Skeletal muscle cell (primary cell): ENCODE data around the gene CAMK2N2.

Source experiments
- DNase-seq: peaks from one replicate; pipeline ENCODE4 v3.0.0-alpha.2; 2010; ENCODE audit warnings: low read depth
- H3K4me3 ChIP-seq: 2 replicates; pipeline ENCODE4 v1.5.1; 2011; ENCODE audit warnings: low read depth, mild to moderate bottlenecking, control low read depth, low read length, moderate library complexity

CAMK2N2 gene

DNA sequence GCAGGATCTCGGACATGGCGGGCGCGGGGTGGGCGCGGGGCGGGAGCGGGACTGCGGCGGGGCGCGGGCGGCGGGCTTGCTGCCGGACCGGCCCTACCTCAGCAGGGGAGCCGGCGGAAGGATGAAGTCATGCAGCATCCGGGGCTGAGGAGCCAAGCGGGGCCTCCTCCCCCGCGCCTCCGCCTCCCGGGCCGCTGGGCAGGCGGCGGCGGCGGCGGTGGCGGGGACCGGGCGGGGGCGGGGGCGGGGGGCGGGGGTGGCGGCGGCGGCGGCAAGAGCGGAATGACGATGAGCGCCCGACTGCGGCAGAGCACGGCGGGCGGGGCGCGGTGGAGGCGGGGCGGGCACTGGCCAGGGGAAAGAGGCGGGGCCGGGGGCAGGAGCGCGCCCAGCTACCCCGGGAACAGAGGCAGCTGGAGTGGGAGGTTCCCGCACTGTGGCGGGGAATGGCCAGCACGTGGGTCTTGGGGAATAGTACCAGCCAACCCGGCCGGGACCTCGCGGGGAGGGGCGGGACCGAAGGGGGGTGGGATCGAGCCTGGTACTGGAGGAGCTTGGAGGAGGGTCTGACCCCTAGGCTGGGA, at the start of gene CAMK2N2:
Gene CAMK2N2, minus strand, starts transcription at position 284 of the 584 bp plus-strand sequence. Its CDS starts 268 bp downstream, at position 16.
- H3K4me3 ChIP-seq = peak within 1 kb of the TSS; percentile 51
- DNase-seq = no peak

DNA sequence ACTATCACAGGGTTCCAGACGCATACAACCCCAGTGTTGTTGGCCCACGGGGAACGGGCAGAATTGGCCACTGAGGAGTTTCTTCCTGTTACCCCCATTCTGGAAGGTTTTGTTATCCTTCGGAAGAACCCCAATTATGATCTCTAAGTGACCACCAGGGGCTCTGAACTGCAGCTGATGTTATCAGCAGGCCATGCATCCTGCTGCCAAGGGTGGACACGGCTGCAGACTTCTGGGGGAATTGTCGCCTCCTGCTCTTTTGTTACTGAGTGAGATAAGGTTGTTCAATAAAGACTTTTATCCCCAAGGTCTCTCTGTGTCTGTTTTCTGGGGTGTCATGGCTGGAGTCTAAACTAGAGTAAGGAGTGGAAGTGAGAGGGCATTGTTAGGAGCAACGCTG, 47.4 kb upstream of the CAMK2N2 start:
- DNase-seq = no peak
- H3K4me3 ChIP-seq = no peak overlapping the region

GRCh38 chr3:184307915-184308314, 46.6 kb upstream of the CAMK2N2 start:
- H3K4me3 ChIP-seq = no peak overlapping the region
- no peak for DNase-seq

DNA sequence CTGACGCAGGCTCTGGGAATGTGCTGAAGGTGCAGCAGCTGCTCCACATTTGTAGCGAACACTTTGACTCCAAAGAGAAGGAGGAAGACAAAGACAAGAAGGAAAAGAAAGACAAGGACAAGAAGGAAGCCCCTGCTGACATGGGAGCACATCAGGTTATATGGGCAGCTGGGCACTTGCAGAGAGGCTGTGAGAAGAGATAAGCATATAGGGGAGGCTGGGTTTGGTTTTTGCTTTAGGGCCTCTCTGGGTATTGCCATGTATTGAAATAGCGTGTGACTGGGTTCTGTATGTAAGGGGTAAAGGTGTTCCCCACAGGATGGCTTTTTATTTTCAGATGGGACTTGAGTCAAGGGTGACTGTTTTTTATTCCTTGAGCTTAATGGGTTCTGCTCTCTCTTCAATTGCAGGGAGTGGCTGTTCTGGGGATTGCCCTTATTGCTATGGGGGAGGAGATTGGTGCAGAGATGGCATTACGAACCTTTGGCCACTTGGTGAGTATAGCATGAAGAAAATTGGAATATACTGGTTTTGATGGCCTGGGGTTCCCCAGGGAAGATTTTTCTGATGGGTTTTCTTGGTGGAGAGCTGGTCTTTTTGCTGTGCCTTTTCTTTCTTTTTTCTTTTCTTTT, 45.1 kb upstream of the CAMK2N2 start:
- no peak for DNase-seq

DNA sequence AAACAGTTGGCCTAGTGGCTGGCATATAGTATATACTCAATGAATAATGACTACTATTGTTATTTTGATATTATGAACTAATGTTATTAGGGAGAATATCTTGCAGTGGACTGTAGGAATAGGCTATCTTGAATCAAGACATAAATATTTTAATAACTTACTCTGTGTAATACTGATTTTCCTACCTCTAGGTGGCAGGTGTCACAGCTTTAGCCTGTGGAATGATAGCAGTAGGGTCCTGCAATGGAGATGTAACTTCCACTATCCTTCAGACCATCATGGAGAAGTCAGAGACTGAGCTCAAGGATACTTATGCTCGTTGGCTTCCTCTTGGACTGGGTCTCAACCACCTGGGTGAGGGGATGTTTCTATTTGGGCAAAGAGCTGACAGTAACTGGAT, 44.2 kb upstream of the CAMK2N2 start:
- no peak overlapping the region for H3K4me3 ChIP-seq
- no peak for DNase-seq

More for the DNA sequence above, 45.1 kb upstream of the CAMK2N2 start:
- H3K4me3 ChIP-seq = no peak overlapping the region

DNA sequence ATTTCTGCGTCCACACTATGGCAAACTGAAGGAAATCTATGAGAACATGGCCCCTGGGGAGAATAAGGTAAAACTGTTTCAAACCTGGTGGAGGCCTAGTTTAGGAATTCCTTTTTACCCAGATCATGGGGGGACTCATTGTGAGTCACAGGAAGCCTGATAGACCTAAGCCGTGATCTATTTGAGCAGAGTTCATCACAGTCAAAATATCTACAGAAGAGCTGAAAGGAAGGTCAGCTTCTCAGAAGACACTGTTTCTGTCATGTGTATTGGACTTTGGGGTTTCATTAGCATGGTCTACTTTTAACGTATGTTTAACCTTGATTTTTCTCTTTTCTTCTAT, 39.0 kb upstream of the CAMK2N2 start:
- peak overlapping the region; percentile 96 for H3K4me3 ChIP-seq
- DNase-seq = no peak

GRCh38 chr3:184299488-184300377, 38.4 kb upstream of the CAMK2N2 start:
- no peak for DNase-seq
- H3K4me3 ChIP-seq = peak overlapping the region; percentile 96

GRCh38 chr3:184298759-184299487, 37.6 kb upstream of the CAMK2N2 start, which contains the start of gene PSMD2:
PSMD2 (plus strand) TSS chr3:184299241; CDS start chr3:184299267, 26 bp downstream.
- H3K4me3 ChIP-seq = peak within 1 kb of the TSS; percentile 96
- peak; percentile 84 for DNase-seq

DNA sequence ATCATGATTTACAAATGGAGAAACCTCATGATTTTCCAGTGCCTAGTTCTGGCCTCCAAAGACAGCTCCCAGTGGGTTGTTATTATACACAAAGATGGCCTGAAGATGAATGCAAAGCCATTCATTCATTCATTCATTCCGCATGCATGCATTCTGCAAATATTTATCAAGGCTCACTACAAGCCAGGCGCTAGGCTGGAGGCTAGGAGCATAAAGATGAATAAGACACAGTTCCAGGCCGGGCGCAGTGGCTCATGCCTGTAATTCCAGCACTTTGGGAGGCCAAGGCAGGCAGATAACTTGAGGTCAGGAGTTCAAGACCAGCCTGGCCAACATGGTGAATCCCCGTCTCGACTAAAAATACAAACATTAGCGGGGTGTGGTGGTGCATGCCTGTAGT, 35.3 kb upstream of the CAMK2N2 start:
- no peak overlapping the region for H3K4me3 ChIP-seq
- DNase-seq = no peak

GRCh38 chr3:184295771-184296170, 34.4 kb upstream of the CAMK2N2 start:
- no peak for DNase-seq
- H3K4me3 ChIP-seq = no peak overlapping the region

- no peak for DNase-seq
- H3K4me3 ChIP-seq = no peak overlapping the region
These were observed 30.5 kb upstream of the CAMK2N2 start for GRCh38 chr3:184291738-184292445.

DNA sequence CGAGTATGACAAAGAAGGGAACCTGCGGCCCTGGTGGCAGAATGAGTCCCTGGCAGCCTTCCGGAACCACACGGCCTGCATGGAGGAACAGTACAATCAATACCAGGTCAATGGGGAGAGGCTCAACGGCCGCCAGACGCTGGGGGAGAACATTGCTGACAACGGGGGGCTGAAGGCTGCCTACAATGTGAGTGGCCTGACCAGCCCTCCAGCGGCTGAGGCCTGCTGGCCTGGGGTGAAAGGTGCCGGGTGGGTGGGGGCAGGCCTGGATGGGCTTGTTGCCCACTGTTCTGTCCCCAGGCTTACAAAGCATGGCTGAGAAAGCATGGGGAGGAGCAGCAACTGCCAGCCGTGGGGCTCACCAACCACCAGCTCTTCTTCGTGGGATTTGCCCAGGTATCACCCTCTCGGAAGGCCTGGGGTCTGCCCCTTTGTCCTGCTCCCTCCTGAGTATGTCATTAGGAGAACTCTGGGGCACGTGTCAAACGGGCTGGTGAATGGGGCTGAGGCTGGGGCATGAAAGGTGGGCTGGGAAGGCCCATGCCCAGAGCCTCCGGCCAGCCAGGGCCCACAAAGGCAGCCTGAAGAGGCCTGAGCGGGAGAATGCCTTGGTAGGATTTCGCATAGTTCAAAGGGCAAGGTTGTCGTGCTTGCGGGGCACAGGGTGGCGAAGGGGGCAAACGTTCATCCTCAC, 29.8 kb upstream of the CAMK2N2 start:
- no peak for DNase-seq
- H3K4me3 ChIP-seq = no peak overlapping the region

- no peak overlapping the region for H3K4me3 ChIP-seq
- DNase-seq = no peak
These were observed 29.0 kb upstream of the CAMK2N2 start for GRCh38 chr3:184290331-184290730.

DNA sequence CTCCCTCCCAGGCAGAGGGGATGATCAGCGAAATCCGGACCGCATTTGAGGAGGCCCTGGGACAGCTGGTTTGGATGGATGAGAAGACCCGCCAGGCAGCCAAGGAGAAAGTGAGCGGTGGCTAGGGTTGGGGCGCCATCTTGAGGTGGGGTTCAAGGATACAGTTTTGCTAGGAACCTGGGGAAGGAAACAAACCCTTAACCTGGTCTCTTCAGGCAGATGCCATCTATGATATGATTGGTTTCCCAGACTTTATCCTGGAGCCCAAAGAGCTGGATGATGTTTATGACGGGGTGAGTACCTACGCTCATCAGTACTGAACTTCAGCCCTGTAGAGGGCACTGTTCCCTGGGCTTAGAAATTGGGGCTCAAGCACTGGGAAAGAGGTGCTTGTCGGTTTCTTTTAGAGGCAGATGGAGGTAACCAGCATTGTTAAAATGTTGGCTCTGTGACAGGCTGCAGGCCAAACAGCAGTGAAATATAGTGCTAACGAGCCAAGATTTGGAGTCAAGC, 28.1 kb upstream of the CAMK2N2 start:
- H3K4me3 ChIP-seq = no peak overlapping the region
- peak; percentile 8 for DNase-seq

GRCh38 chr3:184284696-184285095, 23.3 kb upstream of the CAMK2N2 start:
- peak; percentile 42 for DNase-seq
- H3K4me3 ChIP-seq = no peak overlapping the region

DNA sequence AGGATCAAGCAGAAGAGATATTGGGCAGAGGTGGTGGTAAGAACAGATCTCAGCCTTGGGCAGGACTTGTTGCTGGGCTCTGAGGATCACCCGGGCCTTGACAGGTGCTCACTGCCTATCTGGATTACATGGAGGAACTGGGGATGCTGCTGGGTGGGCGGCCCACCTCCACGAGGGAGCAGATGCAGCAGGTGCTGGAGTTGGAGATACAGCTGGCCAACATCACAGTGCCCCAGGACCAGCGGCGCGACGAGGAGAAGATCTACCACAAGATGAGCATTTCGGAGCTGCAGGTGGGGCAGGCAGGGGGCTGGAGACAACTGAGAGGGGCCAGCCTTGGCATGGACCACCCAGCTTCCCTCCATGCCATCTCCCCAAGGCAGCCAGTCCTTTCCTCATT, 22.3 kb upstream of the CAMK2N2 start:
- H3K4me3 ChIP-seq = no peak overlapping the region
- DNase-seq = no peak

DNA sequence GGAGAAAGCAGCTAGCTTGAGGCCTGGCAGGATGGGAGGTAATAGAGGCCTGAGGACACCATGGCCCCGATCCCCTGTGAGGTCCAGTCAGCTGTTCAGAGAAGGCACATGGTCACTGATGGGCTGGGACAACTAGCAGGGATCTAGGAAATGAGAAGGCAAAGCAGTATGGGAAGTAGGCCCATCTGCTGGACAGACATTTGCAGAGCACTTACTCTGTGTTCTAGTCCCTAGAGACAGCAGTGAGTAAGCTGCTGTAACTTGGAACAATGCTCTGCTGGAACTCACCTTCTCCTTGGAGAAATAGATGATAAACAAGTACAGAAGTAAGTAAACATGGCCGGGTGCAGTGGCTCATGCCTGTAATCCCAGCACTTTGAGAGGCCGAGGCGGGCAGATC, 21.6 kb upstream of the CAMK2N2 start:
- DNase-seq = no peak
- H3K4me3 ChIP-seq = no peak overlapping the region

DNA sequence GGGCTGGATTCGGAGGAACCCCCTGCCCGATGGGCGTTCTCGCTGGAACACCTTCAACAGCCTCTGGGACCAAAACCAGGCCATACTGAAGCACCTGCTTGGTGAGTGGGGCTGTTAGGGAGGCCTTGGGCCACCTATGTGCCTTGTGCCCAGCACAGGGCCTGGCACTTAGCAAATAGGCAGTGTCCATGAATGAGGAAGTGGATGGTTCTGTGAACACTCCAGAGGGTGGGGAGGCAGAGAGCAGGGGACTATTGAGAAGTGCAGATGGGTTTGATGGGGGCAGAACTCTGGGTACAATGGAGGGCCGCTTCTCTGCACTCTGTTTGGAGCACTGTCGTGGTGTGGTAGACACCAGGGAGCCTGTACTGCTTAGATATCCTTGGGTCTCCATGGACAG, 16.0 kb upstream of the CAMK2N2 start:
- H3K4me3 ChIP-seq = no peak overlapping the region
- DNase-seq = no peak
